ENCODE data around the gene SH3TC1.

DNA sequence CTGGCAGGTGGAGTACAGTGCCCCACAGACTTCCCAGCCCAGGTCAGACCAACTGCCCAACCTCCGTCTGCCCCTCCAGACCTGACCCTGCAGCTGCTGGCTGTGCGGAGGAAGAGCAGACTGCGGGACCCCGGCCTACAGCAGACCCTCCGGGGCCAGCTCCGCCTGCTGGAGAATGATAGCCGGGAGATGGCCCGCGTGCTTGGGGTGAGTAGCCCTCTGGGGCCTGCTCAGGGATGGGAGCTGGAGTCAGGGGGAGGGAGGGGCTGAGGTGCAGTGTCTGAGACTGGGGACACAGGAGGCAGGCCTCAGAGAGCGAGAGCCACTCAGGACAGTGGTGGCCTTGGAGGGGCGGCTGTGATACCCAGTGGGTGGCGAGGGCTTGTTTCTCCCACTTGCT, 13.5 kb downstream of the SH3TC1 start:
- TF ChIP-seq, protein P1, sequence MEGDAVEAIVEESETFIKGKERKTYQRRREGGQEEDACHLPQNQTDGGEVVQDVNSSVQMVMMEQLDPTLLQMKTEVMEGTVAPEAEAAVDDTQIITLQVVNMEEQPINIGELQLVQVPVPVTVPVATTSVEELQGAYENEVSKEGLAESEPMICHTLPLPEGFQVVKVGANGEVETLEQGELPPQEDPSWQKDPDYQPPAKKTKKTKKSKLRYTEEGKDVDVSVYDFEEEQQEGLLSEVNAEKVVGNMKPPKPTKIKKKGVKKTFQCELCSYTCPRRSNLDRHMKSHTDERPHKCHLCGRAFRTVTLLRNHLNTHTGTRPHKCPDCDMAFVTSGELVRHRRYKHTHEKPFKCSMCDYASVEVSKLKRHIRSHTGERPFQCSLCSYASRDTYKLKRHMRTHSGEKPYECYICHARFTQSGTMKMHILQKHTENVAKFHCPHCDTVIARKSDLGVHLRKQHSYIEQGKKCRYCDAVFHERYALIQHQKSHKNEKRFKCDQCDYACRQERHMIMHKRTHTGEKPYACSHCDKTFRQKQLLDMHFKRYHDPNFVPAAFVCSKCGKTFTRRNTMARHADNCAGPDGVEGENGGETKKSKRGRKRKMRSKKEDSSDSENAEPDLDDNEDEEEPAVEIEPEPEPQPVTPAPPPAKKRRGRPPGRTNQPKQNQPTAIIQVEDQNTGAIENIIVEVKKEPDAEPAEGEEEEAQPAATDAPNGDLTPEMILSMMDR (IDR thresholded peaks at IDR 0.05): no peak
- TF ChIP-seq POLR2AphosphoS5 (IDR thresholded peaks at IDR 0.05): no peak

Measured in gastroesophageal sphincter (tissue), 3 donors.